Measurements from ENCODE around the gene NCR1.

Gene NCR1

DNA sequence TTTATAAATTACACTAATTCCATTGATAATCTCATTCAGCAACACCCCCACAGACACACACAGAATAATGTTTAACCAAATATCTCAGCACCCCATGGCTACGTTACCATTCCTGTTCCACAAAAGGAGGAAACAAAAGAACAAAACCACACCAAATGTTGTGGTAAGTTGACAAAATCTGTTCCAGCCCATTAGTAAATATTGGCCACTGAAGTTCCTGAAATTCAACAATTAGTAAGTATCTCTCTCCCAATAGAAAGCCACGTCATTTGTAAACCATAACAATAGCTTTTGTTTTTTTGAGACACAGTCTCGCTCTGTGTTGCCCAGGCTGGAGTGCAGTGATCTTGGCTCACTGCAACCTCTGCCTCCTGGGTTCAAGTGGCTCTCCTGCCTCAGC, 34.3 kb upstream of the NCR1 start:
- Histone ChIP-seq H3K36me3 (ENCODE audit: insufficient read depth, low read length) (no peaks in the 10 kb centered on the region), H3K9me3 (ENCODE audit: insufficient read depth, low read depth, low read length) (no peaks in the 10 kb centered on the region), H3K27me3 (ENCODE audit: insufficient read depth, low read length, poor library complexity, severe bottlenecking) (no peaks in the 10 kb centered on the region), H3K9ac (ENCODE audit: low read depth, low read length, poor library complexity, severe bottlenecking) (no peak overlapping the region), H3K4me1 (ENCODE audit: insufficient read depth, low read length, poor library complexity, severe bottlenecking) (no peaks in the 10 kb centered on the region), H3K9me2 (replicated peaks; ENCODE audit: low read depth, low read length) (no peaks in the 10 kb centered on the region), H2AFZ (ENCODE audit: low read length) (no peak overlapping the region), H3K79me2 (ENCODE audit: insufficient read depth, low read length) (no peaks in the 10 kb centered on the region), H3F3A (ENCODE audit: low read depth) (no peaks in the 10 kb centered on the region), H3K4me3 (ENCODE audit: low read length, poor library complexity, severe bottlenecking) (no peak overlapping the region), H3K4me2 (ENCODE audit: low read depth, low read length, poor library complexity, severe bottlenecking) (no peak overlapping the region), H4K20me1 (ENCODE audit: insufficient read depth, low read length, poor library complexity, severe bottlenecking) (no peaks in the 10 kb centered on the region)
- TF ChIP-seq, protein P1, sequence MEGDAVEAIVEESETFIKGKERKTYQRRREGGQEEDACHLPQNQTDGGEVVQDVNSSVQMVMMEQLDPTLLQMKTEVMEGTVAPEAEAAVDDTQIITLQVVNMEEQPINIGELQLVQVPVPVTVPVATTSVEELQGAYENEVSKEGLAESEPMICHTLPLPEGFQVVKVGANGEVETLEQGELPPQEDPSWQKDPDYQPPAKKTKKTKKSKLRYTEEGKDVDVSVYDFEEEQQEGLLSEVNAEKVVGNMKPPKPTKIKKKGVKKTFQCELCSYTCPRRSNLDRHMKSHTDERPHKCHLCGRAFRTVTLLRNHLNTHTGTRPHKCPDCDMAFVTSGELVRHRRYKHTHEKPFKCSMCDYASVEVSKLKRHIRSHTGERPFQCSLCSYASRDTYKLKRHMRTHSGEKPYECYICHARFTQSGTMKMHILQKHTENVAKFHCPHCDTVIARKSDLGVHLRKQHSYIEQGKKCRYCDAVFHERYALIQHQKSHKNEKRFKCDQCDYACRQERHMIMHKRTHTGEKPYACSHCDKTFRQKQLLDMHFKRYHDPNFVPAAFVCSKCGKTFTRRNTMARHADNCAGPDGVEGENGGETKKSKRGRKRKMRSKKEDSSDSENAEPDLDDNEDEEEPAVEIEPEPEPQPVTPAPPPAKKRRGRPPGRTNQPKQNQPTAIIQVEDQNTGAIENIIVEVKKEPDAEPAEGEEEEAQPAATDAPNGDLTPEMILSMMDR (conservative IDR thresholded peaks at IDR 0.05; ENCODE audit: low read length), result no peak
- TF ChIP-seq EZH2phosphoT487 (IDR thresholded peaks at IDR 0.05; ENCODE audit: borderline replicate concordance), result no peak

DNA sequence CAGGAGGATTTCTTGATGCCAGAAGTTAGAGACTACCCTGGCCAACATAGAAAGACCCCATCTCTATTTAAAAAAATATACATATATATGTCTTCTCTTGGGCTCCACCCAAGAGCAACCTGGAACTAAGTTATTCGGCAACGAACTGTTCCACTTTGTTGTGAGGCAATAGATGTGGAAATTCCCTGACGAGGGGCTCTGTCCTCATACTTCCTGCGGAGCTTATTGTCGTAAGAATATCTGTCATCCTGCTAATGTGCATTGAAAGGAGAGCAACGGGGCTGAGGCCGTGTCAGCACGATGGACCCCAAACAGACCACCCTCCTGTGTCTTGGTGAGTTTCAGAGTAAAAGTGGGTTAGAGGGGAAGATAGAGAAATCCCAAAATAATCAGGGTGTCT, 32.0 kb upstream of the NCR1 start, which contains the start of gene FCAR:
Gene FCAR, plus strand, starts transcription at position 246 of the 400 bp plus-strand sequence. Its CDS starts 55 bp downstream, at position 301.
- Histone ChIP-seq H3K4me1 (ENCODE audit: insufficient read depth, low read length, poor library complexity, severe bottlenecking) (no peaks in the 10 kb centered on the region), H3K9me2 (replicated peaks; ENCODE audit: low read depth, low read length) (no peaks in the 10 kb centered on the region), H3K27me3 (ENCODE audit: insufficient read depth, low read length, poor library complexity, severe bottlenecking) (no peaks in the 10 kb centered on the region), H3K4me3 (ENCODE audit: low read length, poor library complexity, severe bottlenecking) (no peak within 1 kb of the TSS), H2AFZ (ENCODE audit: low read length) (no peak within 1 kb of the TSS), H3F3A (ENCODE audit: low read depth) (no peaks in the 10 kb centered on the region), H3K9me3 (ENCODE audit: insufficient read depth, low read depth, low read length) (no peaks in the 10 kb centered on the region), H3K79me2 (ENCODE audit: insufficient read depth, low read length) (no peaks in the 10 kb centered on the region), H3K4me2 (ENCODE audit: low read depth, low read length, poor library complexity, severe bottlenecking) (no peak within 1 kb of the TSS), H3K9ac (ENCODE audit: low read depth, low read length, poor library complexity, severe bottlenecking) (no peak within 1 kb of the TSS), H3K36me3 (ENCODE audit: insufficient read depth, low read length) (no peaks in the 10 kb centered on the region), H4K20me1 (ENCODE audit: insufficient read depth, low read length, poor library complexity, severe bottlenecking) (no peaks in the 10 kb centered on the region)
- TF ChIP-seq, protein P1 (conservative IDR thresholded peaks at IDR 0.05; ENCODE audit: low read length), result no peak
- TF ChIP-seq EZH2phosphoT487 (IDR thresholded peaks at IDR 0.05; ENCODE audit: borderline replicate concordance), result no peak

DNA sequence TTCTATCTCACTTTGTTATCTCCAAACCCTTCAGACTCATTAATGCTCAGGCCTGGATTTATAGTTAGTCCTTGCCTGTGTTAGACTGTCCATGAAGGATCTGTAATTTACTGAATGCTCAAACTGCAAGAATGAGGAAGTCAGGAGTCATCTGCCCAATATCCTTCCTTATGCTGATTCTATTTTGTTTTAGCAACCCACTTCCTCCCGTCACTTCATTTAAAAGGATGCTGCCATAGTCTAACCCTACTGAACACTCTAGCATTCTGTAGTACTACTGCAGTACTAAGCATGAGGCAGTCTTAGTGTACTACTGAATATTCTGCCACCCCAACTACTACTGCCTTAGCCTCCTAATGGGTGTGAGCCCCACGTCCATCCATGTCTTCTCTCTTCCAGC, 30.4 kb upstream of the NCR1 start:
- H3K4me1 ChIP-seq (ENCODE audit: insufficient read depth, low read length, poor library complexity, severe bottlenecking), result no peaks in the 10 kb centered on the region
- no peak overlapping the region for H2AFZ ChIP-seq (ENCODE audit: low read length)
- no peaks in the 10 kb centered on the region for H3K27me3 ChIP-seq (ENCODE audit: insufficient read depth, low read length, poor library complexity, severe bottlenecking)
- TF ChIP-seq, protein P1 (conservative IDR thresholded peaks at IDR 0.05; ENCODE audit: low read length), result no peak
- TF ChIP-seq EZH2phosphoT487 (IDR thresholded peaks at IDR 0.05; ENCODE audit: borderline replicate concordance), result no peak
- no peak overlapping the region for H3K4me2 ChIP-seq (ENCODE audit: low read depth, low read length, poor library complexity, severe bottlenecking)
- no peak overlapping the region for H3K4me3 ChIP-seq (ENCODE audit: low read length, poor library complexity, severe bottlenecking)
- H3K9ac ChIP-seq (ENCODE audit: low read depth, low read length, poor library complexity, severe bottlenecking), result no peak overlapping the region
- H3K9me2 ChIP-seq (replicated peaks; ENCODE audit: low read depth, low read length), result no peaks in the 10 kb centered on the region
- no peaks in the 10 kb centered on the region for H3F3A ChIP-seq (ENCODE audit: low read depth)
- H3K79me2 ChIP-seq (ENCODE audit: insufficient read depth, low read length), result no peaks in the 10 kb centered on the region
- no peaks in the 10 kb centered on the region for H3K9me3 ChIP-seq (ENCODE audit: insufficient read depth, low read depth, low read length)
- H3K36me3 ChIP-seq (ENCODE audit: insufficient read depth, low read length), result no peaks in the 10 kb centered on the region
- no peaks in the 10 kb centered on the region for H4K20me1 ChIP-seq (ENCODE audit: insufficient read depth, low read length, poor library complexity, severe bottlenecking)
